ENCODE measurements around the gene TRIP4.
"Not testable (repeated sequence)": the region's sequence is repeated elsewhere in the genome, so short reads cannot be mapped to it uniquely, and the experiment has no call there.

The TRIP4 gene

GRCh38 chr15:64344651-64345294 is 42.9 kb upstream of the TRIP4 start:
- Histone ChIP-seq H3K36me3 (no peaks in the 10 kb centered on the region; the same call in 1 of the 2 replicates), H3K9me3 (ENCODE audit: severe bottlenecking) (no peaks in the 10 kb centered on the region), H3K27ac (no peak overlapping the region), H3K27me3 (ENCODE audit: insufficient read depth, low read depth, severe bottlenecking) (no peaks in the 10 kb centered on the region), H3K4me3 (ENCODE audit: low read depth, low read length) (no peak overlapping the region)
- no peak for TF ChIP-seq CTCF (IDR thresholded peaks at IDR 0.05; ENCODE audit: low read depth, low read length)
- DNase-seq: no peak

- DNase-seq; H3K9me3 ChIP-seq (ENCODE audit: severe bottlenecking): not testable (repeated sequence)
Measured at GRCh38 chr15:64346242-64346641, 41.4 kb upstream of the TRIP4 start.

GRCh38 chr15:64348455-64348854 is 39.2 kb upstream of the TRIP4 start:
- Histone ChIP-seq H3K27me3 (ENCODE audit: insufficient read depth, low read depth, severe bottlenecking) (no peaks in the 10 kb centered on the region), H3K9me3 (ENCODE audit: severe bottlenecking) (no peaks in the 10 kb centered on the region), H3K36me3 (no peaks in the 10 kb centered on the region), H3K27ac (no peak overlapping the region), H3K4me3 (ENCODE audit: low read depth, low read length) (no peak overlapping the region)
- no peak for TF ChIP-seq CTCF (IDR thresholded peaks at IDR 0.05; ENCODE audit: low read depth, low read length)
- DNase-seq: no peak

More at GRCh38 chr15:64346242-64346641, 41.4 kb upstream of the TRIP4 start:
- H3K27ac ChIP-seq; H3K4me3 ChIP-seq (ENCODE audit: low read depth, low read length); H3K36me3 ChIP-seq; H3K27me3 ChIP-seq (ENCODE audit: insufficient read depth, low read depth, severe bottlenecking): not testable (repeated sequence)

GRCh38 chr15:64349375-64349774 is 38.3 kb upstream of the TRIP4 start:
- TF ChIP-seq CTCF (IDR thresholded peaks at IDR 0.05; ENCODE audit: low read depth, low read length): no peak
- Histone ChIP-seq H3K36me3 (0 out of 2 replicates have a peak, but pooled peaks cover 2% of the 10 kb centered on the region), H3K27me3 (ENCODE audit: insufficient read depth, low read depth, severe bottlenecking) (no peaks in the 10 kb centered on the region), H3K9me3 (ENCODE audit: severe bottlenecking) (no peaks in the 10 kb centered on the region), H3K4me3 (ENCODE audit: low read depth, low read length) (no peak overlapping the region), H3K27ac (no peak overlapping the region)
- no peak for DNase-seq

GRCh38 chr15:64351265-64351664 is 36.4 kb upstream of the TRIP4 start:
- Histone ChIP-seq H3K27ac (no peak overlapping the region), H3K36me3 (0 out of 2 replicates have a peak, but pooled peaks cover 2% of the 10 kb centered on the region), H3K27me3 (ENCODE audit: insufficient read depth, low read depth, severe bottlenecking) (no peaks in the 10 kb centered on the region), H3K4me3 (ENCODE audit: low read depth, low read length) (no peak overlapping the region), H3K9me3 (ENCODE audit: severe bottlenecking) (no peaks in the 10 kb centered on the region)
- no peak for DNase-seq
- no peak for TF ChIP-seq CTCF (IDR thresholded peaks at IDR 0.05; ENCODE audit: low read depth, low read length)

- no peak overlapping the region for H3K27ac ChIP-seq
- H3K27me3 ChIP-seq (ENCODE audit: insufficient read depth, low read depth, severe bottlenecking): no peaks in the 10 kb centered on the region
- H3K9me3 ChIP-seq (ENCODE audit: severe bottlenecking): no peaks in the 10 kb centered on the region
- peak overlapping the region; percentile 55 for H3K4me3 ChIP-seq (ENCODE audit: low read depth, low read length)
- TF ChIP-seq CTCF (IDR thresholded peaks at IDR 0.05; ENCODE audit: low read depth, low read length): no peak
- no peak for DNase-seq
- 0 out of 2 replicates have a peak, but pooled peaks cover 2% of the 10 kb centered on the region for H3K36me3 ChIP-seq
Measured at GRCh38 chr15:64354688-64355344, 32.8 kb upstream of the TRIP4 start.
